Breast epithelium (tissue), 4 donors: Measurements from ENCODE around the gene POLDIP2. TPM values are rescaled to one million over a fixed set of nuclear protein-coding genes. Genes with fewer than 3 reads are reported as not detected.
A peak's percentile ranks its signal among the peaks of the same experiment; 100 is the strongest.

Source experiments
- DNase-seq, 2 donors: peaks; one replicate each; pipeline ENCODE4 v3.0.0-alpha.2; 2019; ENCODE audit warnings: low spot score in 2 of 2
- H3K27ac ChIP-seq, 2 donors: fragments of 200-600 bp; sonication (generic) in 1 of 2; one replicate each; pipeline ENCODE4 v1.5.1; 2016 to 2019; ENCODE audit warnings: mild to moderate bottlenecking in 1 of 2
- H3K27me3 ChIP-seq, 2 donors: fragments of 200-600 bp; sonication (generic) in 1 of 2; one replicate each; pipeline versions ENCODE4 v1.5.1 to v1.6.0; 2017 to 2019; ENCODE audit warnings: control low read depth in 1 of 2, mild to moderate bottlenecking in 1 of 2
- H3K36me3 ChIP-seq: fragments of 200-600 bp; one replicate; pipeline ENCODE4 v1.5.1; 2019
- H3K4me1 ChIP-seq, 2 donors: fragments of 200-600 bp; sonication (generic); one replicate each; pipeline ENCODE4 v1.5.1; 2016 to 2019; ENCODE audit warnings: control low read depth in 1 of 2
- H3K4me3 ChIP-seq, 3 donors: fragments of 200-600 bp; sonication (generic); 1 replicate in 2 of 3; 2 replicates in 1 of 3; pipeline ENCODE4 v1.5.1; 2016 to 2019; ENCODE audit warnings: mild to moderate bottlenecking in 3 of 3, moderate library complexity in 2 of 3
- H3K9me3 ChIP-seq, 2 donors: fragments of 200-600 bp; sonication (generic) in 1 of 2; one replicate each; pipeline ENCODE4 v1.5.1; 2016 to 2019; ENCODE audit warnings: control low read depth in 1 of 2
- CTCF ChIP-seq, 3 donors: fragments of 450-650 bp; IDR thresholded peaks; one replicate each; pipeline ENCODE4 v1.5.1; 2016 to 2017; ENCODE audit warnings: antibody characterized with exemption in 3 of 3, mild to moderate bottlenecking in 3 of 3, moderate library complexity in 3 of 3
- POLR2A ChIP-seq: fragments of 450-650 bp; IDR thresholded peaks from one replicate; pipeline ENCODE4 v1.6.1; 2016; ENCODE audit warnings: antibody characterized with exemption, mild to moderate bottlenecking, moderate library complexity
- POLR2AphosphoS5 ChIP-seq, 3 donors: sonication (generic); formaldehyde crosslinking; IDR thresholded peaks; one replicate each; pipeline ENCODE4 v1.6.1; 2017; ENCODE audit warnings: antibody characterized with exemption in 3 of 3
- intact Hi-C: fragments of 100-400 bp; cut with DNase I; formaldehyde crosslinking; loops from one replicate; pipeline ENCODE4 v1.15.1; 2023; ENCODE audit warnings: low total_unique reads
- total RNA-seq, 3 donors: library from RNA; depleted of rRNA; stranded (reverse); fragments of >200 nt; gene quantifications; one replicate each; pipeline ENCODE4 v1.1.0, GENCODE V29; 2016

Gene POLDIP2
- total RNA-seq, 3 donors from 2014 or later: 64.5 to 85.0 (median 69.8) TPM

GRCh38 chr17:28398280-28398981, 41.1 kb upstream of the POLDIP2 start:
- H3K9me3 ChIP-seq: no peaks in the 10 kb centered on the region
- no peak for DNase-seq
- intact Hi-C loops: no loop called here
- no peaks in the 10 kb centered on the region for H3K36me3 ChIP-seq
- peak overlapping the region in 1 of 2 donors; percentile 25 for H3K27ac ChIP-seq
- H3K4me1 ChIP-seq: no peaks in the 10 kb centered on the region
- no peaks in the 10 kb centered on the region for H3K27me3 ChIP-seq
- no peak overlapping the region for H3K4me3 ChIP-seq
- no peak for TF ChIP-seq POLR2AphosphoS5 (IDR thresholded peaks at IDR 0.05)

DNA sequence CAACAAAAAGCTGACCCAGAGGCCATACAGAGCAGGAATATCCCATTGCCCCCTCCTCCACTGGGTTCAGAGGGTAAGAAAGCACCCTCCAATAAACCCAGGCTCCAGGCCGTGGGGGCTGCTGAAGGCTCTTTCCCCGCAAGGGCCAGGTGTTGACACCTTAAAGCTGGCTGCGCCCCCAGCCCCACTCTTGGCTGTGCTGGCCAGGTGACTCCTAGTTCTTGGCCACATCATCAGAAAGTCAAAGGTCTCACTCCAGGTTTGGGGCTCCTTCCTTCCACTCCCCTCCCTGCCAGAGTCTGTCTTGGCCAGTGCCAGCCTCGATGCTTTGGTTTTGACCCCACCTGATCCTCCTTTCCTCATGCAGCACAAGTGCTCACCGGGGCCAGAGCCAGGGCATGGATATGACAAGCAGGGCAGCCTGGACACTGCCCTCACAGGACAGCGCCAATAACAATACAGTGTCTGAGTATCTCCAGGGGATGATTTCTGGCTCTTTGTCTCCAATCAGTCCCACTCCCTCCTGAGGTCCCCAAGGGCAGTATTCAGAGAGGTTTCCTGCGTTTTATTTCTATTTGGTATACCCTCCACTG, 40.5 kb upstream of the POLDIP2 start:
- no peak overlapping the region for H3K4me3 ChIP-seq
- no peaks in the 10 kb centered on the region for H3K36me3 ChIP-seq
- DNase-seq: no peak
- H3K9me3 ChIP-seq: no peaks in the 10 kb centered on the region
- TF ChIP-seq POLR2AphosphoS5 (IDR thresholded peaks at IDR 0.05): no peak
- TF ChIP-seq CTCF (IDR thresholded peaks at IDR 0.05): no peak
- TF ChIP-seq POLR2A: no peak
- no peak overlapping the region for H3K27ac ChIP-seq
- intact Hi-C loops: no loop called here
- no peaks in the 10 kb centered on the region for H3K27me3 ChIP-seq
- no peaks in the 10 kb centered on the region for H3K4me1 ChIP-seq

DNA sequence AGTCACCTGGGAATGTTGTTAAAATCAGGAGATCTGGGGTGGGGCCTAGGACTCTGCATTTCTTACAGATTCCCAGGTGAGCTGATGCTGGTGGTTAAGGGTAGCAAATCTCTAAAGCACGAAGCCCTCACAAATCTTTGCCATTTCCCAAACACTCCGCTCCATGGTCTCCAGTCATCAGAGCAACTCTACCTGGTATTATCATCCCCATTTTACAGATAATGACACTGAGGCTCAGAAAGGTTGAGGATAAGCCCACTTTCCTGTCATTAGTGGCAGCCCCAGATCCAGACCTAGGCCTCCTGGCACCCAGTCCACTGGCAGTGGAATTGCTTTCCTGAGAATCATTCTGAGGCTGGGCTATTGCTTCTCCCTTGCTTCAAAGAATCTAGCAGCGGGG, 39.9 kb upstream of the POLDIP2 start:
- Histone ChIP-seq H3K4me1 (no peaks in the 10 kb centered on the region), H3K27me3 (no peaks in the 10 kb centered on the region), H3K4me3 (no peak overlapping the region), H3K36me3 (no peaks in the 10 kb centered on the region), H3K9me3 (no peaks in the 10 kb centered on the region), H3K27ac (no peak overlapping the region)
- intact Hi-C loops: no loop called here
- TF ChIP-seq CTCF (IDR thresholded peaks at IDR 0.05): no peak
- TF ChIP-seq POLR2AphosphoS5 (IDR thresholded peaks at IDR 0.05): no peak
- TF ChIP-seq POLR2A: no peak
- DNase-seq: no peak

- Histone ChIP-seq H3K4me1 (no peaks in the 10 kb centered on the region), H3K9me3 (no peaks in the 10 kb centered on the region), H3K27ac (no peak overlapping the region), H3K4me3 (no peak overlapping the region), H3K36me3 (no peaks in the 10 kb centered on the region), H3K27me3 (no peaks in the 10 kb centered on the region)
- DNase-seq: no peak
- intact Hi-C loops: no loop called here
- TF ChIP-seq POLR2A: no peak
- TF ChIP-seq POLR2AphosphoS5 (IDR thresholded peaks at IDR 0.05): no peak
- TF ChIP-seq CTCF (IDR thresholded peaks at IDR 0.05): no peak
Measured at GRCh38 chr17:28396635-28397239, 39.4 kb upstream of the POLDIP2 start.

DNA sequence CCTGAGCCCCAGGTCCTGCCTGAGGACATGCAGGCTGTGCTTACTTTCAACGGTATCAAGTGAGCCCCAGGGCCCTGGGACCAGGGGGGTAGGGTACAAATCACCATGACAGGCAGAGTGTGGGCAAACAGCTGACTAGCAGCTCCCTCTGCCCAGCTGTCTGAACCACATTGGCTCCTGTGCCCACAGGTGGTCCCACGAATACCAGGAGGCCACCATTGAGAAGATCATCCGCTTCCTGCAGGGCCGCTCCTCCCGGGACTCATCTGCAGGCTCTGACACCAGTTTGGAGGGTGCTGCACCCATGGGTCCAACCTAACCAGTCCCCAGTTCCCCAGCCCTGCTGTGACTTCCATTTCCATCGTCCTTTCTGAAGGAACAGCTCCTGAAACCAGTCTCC, 38.6 kb upstream of the POLDIP2 start:
- no peaks in the 10 kb centered on the region for H3K9me3 ChIP-seq
- H3K27ac ChIP-seq: no peak overlapping the region
- no peak for DNase-seq
- no peaks in the 10 kb centered on the region for H3K4me1 ChIP-seq
- H3K36me3 ChIP-seq: no peaks in the 10 kb centered on the region
- intact Hi-C loops: no loop called here
- TF ChIP-seq CTCF (IDR thresholded peaks at IDR 0.05) (no peak), POLR2AphosphoS5 (IDR thresholded peaks at IDR 0.05) (no peak), POLR2A (no peak)
- no peak overlapping the region for H3K4me3 ChIP-seq
- H3K27me3 ChIP-seq: no peaks in the 10 kb centered on the region
